Common myeloid progenitor, CD34-positive (primary cell): ENCODE measurements around the gene ETV7.

Source experiments
- CTCF ChIA-PET: fragments of 350-600 bp; sonication (Branson Sonifier 250); formaldehyde crosslinking; loops from one replicate; lab custom pipeline; 2021; ENCODE audit warnings: antibody characterized with exemption; lab: Charles Lee
- POLR2A ChIA-PET: fragments of 350-600 bp; sonication (Branson Sonifier 250); formaldehyde crosslinking; loops from one replicate; lab custom pipeline; 2021; ENCODE audit warnings: antibody characterized with exemption; lab: Charles Lee
- DNase-seq, 3 donors: peaks; one replicate each; pipeline versions ENCODE4 v3.0.0 to v3.0.0-alpha.2; 2013
- H3K27ac ChIP-seq, 2 experiments: 1 replicate in 1 of 2; 2 replicates in 1 of 2; pipeline ENCODE4 v1.7.0; 2013; ENCODE audit warnings: inconsistent platforms in 2 of 2, low read length in 2 of 2, mild to moderate bottlenecking in 2 of 2, low read depth in 1 of 2, moderate library complexity in 1 of 2; ENCODE audit not compliant: severe bottlenecking in 2 of 2, insufficient read depth in 1 of 2, poor library complexity in 1 of 2
- H3K27me3 ChIP-seq, 5 experiments: replicated peaks in 2 of 5; 1 replicate in 3 of 5; 2 replicates in 2 of 5; pipeline versions ENCODE4 v1.6.1 to v1.7.0; 2013; ENCODE audit warnings: low read length in 4 of 5, mild to moderate bottlenecking in 2 of 5, moderate library complexity in 2 of 5, inconsistent platforms in 1 of 5; ENCODE audit not compliant: insufficient read depth in 5 of 5, control insufficient read depth in 4 of 5
- H3K36me3 ChIP-seq, 4 experiments: 1 replicate in 2 of 4; 2 replicates in 2 of 4; pipeline versions ENCODE4 v1.6.1 to v1.7.0; 2013; ENCODE audit warnings: low read length in 3 of 4, control low read depth in 1 of 4, mild to moderate bottlenecking in 1 of 4; ENCODE audit not compliant: control insufficient read depth in 4 of 4, insufficient read depth in 4 of 4
- H3K4me1 ChIP-seq, 4 experiments: 1 replicate in 3 of 4; 2 replicates in 1 of 4; pipeline versions ENCODE4 v1.6.1 to v1.7.1; 2013; ENCODE audit warnings: low read length in 3 of 4, mild to moderate bottlenecking in 3 of 4, control low read depth in 1 of 4, inconsistent platforms in 1 of 4, moderate library complexity in 1 of 4; ENCODE audit not compliant: control insufficient read depth in 4 of 4, insufficient read depth in 4 of 4; ENCODE audit errors: control extremely low read depth in 1 of 4
- H3K4me3 ChIP-seq, 7 experiments: 1 replicate in 4 of 7; 2 replicates in 3 of 7; pipeline versions ENCODE4 v1.5.1 to v1.7.0; 2013; ENCODE audit warnings: mild to moderate bottlenecking in 7 of 7, low read length in 6 of 7, moderate library complexity in 6 of 7, inconsistent platforms in 2 of 7, low read depth in 2 of 7, control low read depth in 1 of 7; ENCODE audit not compliant: insufficient read depth in 4 of 7, control insufficient read depth in 1 of 7; ENCODE audit errors: extremely low read depth in 1 of 7
- H3K9me3 ChIP-seq, 5 experiments: 1 replicate in 4 of 5; 2 replicates in 1 of 5; pipeline versions ENCODE4 v1.6.1 to v1.7.1; 2013; ENCODE audit warnings: low read length in 4 of 5, mild to moderate bottlenecking in 2 of 5, inconsistent platforms in 1 of 5, low read depth in 1 of 5, moderate library complexity in 1 of 5; ENCODE audit not compliant: control insufficient read depth in 4 of 5, insufficient read depth in 2 of 5; ENCODE audit errors: control extremely low read depth in 1 of 5
- WGBS: methylation state at CpG from one replicate; pipeline ENCODE4 v1.1.5; 2013; ENCODE audit not compliant: insufficient coverage; 5-methylcytosine and 5-hydroxymethylcytosine counted together

Gene ETV7

GRCh38 chr6:36336779-36337241, 50.7 kb downstream of the ETV7 start, which contains the start of gene BNIP5:
Gene BNIP5, minus strand, starts transcription at chr6:36336888. Its CDS starts 6,198 bp downstream, at chr6:36330690.
- POLR2A ChIA-PET = no interaction called here
- peaks cover 0 to 22% (median 19%) of the 10 kb centered on the region in 5 experiments for H3K27me3 ChIP-seq

GRCh38 chr6:36336208-36336710, 51.2 kb downstream of the ETV7 start:
- 96% methylated on average over 5 of the region's 5 CpGs for WGBS
- H3K27ac ChIP-seq = no peak overlapping the region
- no peaks in the 10 kb centered on the region for H3K9me3 ChIP-seq
- no peaks in the 10 kb centered on the region for H3K36me3 ChIP-seq
- H3K4me1 ChIP-seq = peaks cover 0 to 5% (median 1%) of the 10 kb centered on the region in 4 experiments
- ChIA-PET CTCF (interaction anchor here (0.8 to 0.9 kb wide), 3 partner anchors 11 to 36 kb away, joined by 3 read pairs; no protein-coding TSS in a partner anchor), POLR2A (no interaction called here)
- peaks cover 0 to 22% (median 19%) of the 10 kb centered on the region in 5 experiments for H3K27me3 ChIP-seq
- no peak for DNase-seq
- no peak overlapping the region for H3K4me3 ChIP-seq

More at GRCh38 chr6:36336779-36337241, 50.7 kb downstream of the ETV7 start, which contains the start of gene BNIP5:
- H3K9me3 ChIP-seq = no peaks in the 10 kb centered on the region
- 67% methylated on average over 2 of the region's 3 CpGs for WGBS
- no peak within 1 kb of the TSS for H3K27ac ChIP-seq
- CTCF ChIA-PET = interaction anchor here (0.8 to 1.3 kb wide), 3 partner anchors 30 to 36 kb away, joined by 3 read pairs; no protein-coding TSS in a partner anchor
- peaks cover 0 to 5% (median 1%) of the 10 kb centered on the region in 4 experiments for H3K4me1 ChIP-seq
- H3K4me3 ChIP-seq = no peak within 1 kb of the TSS
- H3K36me3 ChIP-seq = no peaks in the 10 kb centered on the region
- DNase-seq = peak in 2 of 3 donors; percentile 56 to 57

GRCh38 chr6:36335465-36336207, 51.8 kb downstream of the ETV7 start:
- peaks cover 0 to 3% (median 1%) of the 10 kb centered on the region in 4 experiments for H3K4me1 ChIP-seq

GRCh38 chr6:36334832-36335459, 52.5 kb downstream of the ETV7 start:
- H3K27ac ChIP-seq = no peak overlapping the region
- no peaks in the 10 kb centered on the region for H3K9me3 ChIP-seq
- peaks cover 0 to 17% (median 13%) of the 10 kb centered on the region in 5 experiments for H3K27me3 ChIP-seq
- no peak overlapping the region for H3K4me3 ChIP-seq
- CTCF ChIA-PET = interaction anchor here (0.7 to 2.3 kb wide), 2 partner anchors 9 to 10 kb away, joined by 3 to 5 read pairs; no protein-coding TSS in a partner anchor
- no peak for DNase-seq
- 93% methylated on average over 13 of the region's 14 CpGs for WGBS
- peaks cover 0 to 3% (median under 1%) of the 10 kb centered on the region in 4 experiments for H3K4me1 ChIP-seq
- no peaks in the 10 kb centered on the region for H3K36me3 ChIP-seq
- POLR2A ChIA-PET = no interaction called here

More at GRCh38 chr6:36335465-36336207, 51.8 kb downstream of the ETV7 start:
- WGBS = 97% methylated on average over 11 of the region's 14 CpGs
- Histone ChIP-seq H3K36me3 (no peaks in the 10 kb centered on the region), H3K27ac (no peak overlapping the region), H3K4me3 (no peak overlapping the region), H3K9me3 (no peaks in the 10 kb centered on the region), H3K27me3 (peaks cover 0 to 21% (median 19%) of the 10 kb centered on the region in 5 experiments)
- no peak for DNase-seq
- ChIA-PET POLR2A (no interaction called here), CTCF (interaction anchor here (0.7 to 0.9 kb wide), 2 partner anchors 11 kb away, joined by 3 read pairs; no protein-coding TSS in a partner anchor)

GRCh38 chr6:36333931-36334725, 53.3 kb downstream of the ETV7 start:
- WGBS = 50% methylated on average over 14 of the region's 20 CpGs
- no peak overlapping the region for H3K27ac ChIP-seq
- ChIA-PET CTCF (interaction anchor here (0.9 to 2.3 kb wide), 3 partner anchors 10 to 30 kb away, joined by 4 to 5 read pairs (median 5); no protein-coding TSS in a partner anchor), POLR2A (no interaction called here)
- no peaks in the 10 kb centered on the region for H3K36me3 ChIP-seq
- H3K27me3 ChIP-seq = peaks cover 0 to 14% (median 10%) of the 10 kb centered on the region in 5 experiments
- peaks cover 0 to 3% (median under 1%) of the 10 kb centered on the region in 4 experiments for H3K4me1 ChIP-seq
- H3K4me3 ChIP-seq = no peak overlapping the region
- DNase-seq = no peak
- no peaks in the 10 kb centered on the region for H3K9me3 ChIP-seq

- 86% methylated on average over 1 of the region's 8 CpGs for WGBS
- POLR2A ChIA-PET = no interaction called here
- Histone ChIP-seq H3K4me3 (no peak overlapping the region), H3K27me3 (peaks cover 0 to 14% (median 10%) of the 10 kb centered on the region in 5 experiments), H3K9me3 (no peaks in the 10 kb centered on the region), H3K27ac (no peak overlapping the region), H3K4me1 (peaks cover 0 to 3% (median under 1%) of the 10 kb centered on the region in 4 experiments), H3K36me3 (no peaks in the 10 kb centered on the region)
- CTCF ChIA-PET = interaction anchor here (0.9 to 2.3 kb wide), 4 partner anchors 10 to 30 kb away, joined by 3 to 5 read pairs (median 4); no protein-coding TSS in a partner anchor
- no peak for DNase-seq
These were observed 54.1 kb downstream of the ETV7 start for GRCh38 chr6:36333171-36333895.
